Esophagus squamous epithelium (tissue), 4 donors: ENCODE data around the gene ATPAF2.

Source experiments
- POLR2A ChIP-seq, 4 donors: fragments of 450-650 bp; IDR thresholded peaks; one replicate each; pipeline ENCODE4 v1.6.1; 2017; ENCODE audit warnings: antibody characterized with exemption in 4 of 4, mild to moderate bottlenecking in 4 of 4, moderate library complexity in 3 of 4
- TF ChIP-seq, protein P1 (sequence below), 6 experiments: fragments of 450-650 bp in 4 of 6; fragments of 200-600 bp in 2 of 6; sonication (generic) in 2 of 6; IDR thresholded peaks; one replicate each; pipeline ENCODE4 v1.5.1; 2016 to 2019; ENCODE audit warnings: antibody characterized with exemption in 6 of 6, mild to moderate bottlenecking in 4 of 6, moderate library complexity in 4 of 6

DNA sequence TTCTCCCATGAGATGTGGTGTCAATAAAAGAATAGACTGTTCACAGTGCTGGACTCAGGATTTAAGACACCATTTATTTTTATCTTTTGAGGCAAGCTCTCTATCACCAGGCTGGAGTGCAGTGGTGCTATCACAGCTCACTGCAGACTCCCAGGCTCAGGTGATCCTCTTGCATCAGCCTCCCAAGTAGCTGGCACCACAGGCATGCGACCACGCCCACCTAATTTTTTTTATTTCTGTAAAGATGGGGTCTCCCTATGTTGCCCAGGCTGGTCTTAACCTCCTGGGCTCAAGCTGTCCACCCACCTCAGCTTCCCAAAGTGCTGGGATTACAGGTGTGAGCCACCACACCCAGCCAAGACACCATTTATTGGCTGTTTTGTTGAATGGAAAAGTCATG lies 30.1 kb upstream of the ATPAF2 start:
- no peak for TF ChIP-seq POLR2A (IDR thresholded peaks at IDR 0.05)
- TF ChIP-seq, protein P1, sequence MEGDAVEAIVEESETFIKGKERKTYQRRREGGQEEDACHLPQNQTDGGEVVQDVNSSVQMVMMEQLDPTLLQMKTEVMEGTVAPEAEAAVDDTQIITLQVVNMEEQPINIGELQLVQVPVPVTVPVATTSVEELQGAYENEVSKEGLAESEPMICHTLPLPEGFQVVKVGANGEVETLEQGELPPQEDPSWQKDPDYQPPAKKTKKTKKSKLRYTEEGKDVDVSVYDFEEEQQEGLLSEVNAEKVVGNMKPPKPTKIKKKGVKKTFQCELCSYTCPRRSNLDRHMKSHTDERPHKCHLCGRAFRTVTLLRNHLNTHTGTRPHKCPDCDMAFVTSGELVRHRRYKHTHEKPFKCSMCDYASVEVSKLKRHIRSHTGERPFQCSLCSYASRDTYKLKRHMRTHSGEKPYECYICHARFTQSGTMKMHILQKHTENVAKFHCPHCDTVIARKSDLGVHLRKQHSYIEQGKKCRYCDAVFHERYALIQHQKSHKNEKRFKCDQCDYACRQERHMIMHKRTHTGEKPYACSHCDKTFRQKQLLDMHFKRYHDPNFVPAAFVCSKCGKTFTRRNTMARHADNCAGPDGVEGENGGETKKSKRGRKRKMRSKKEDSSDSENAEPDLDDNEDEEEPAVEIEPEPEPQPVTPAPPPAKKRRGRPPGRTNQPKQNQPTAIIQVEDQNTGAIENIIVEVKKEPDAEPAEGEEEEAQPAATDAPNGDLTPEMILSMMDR (IDR thresholded peaks at IDR 0.05) = no peak
